Motor neuron (in vitro differentiated cells): Measurements from ENCODE around the gene SOCS4. TPM values are rescaled to one million over a fixed set of nuclear protein-coding genes. Genes with fewer than 3 reads are reported as not detected.
"Not testable (repeated sequence)": the region's sequence is repeated elsewhere in the genome, so short reads cannot be mapped to it uniquely, and the experiment has no call there.

ENCODE experiments used
- ATAC-seq, 8 experiments: fragments of 200-7000 bp; cut with Tn5 transposase; replicated peaks in 6 of 8; 2 replicates each; pipeline ENCODE4 v1.8.0; 2021; ENCODE audit warnings: mild to moderate bottlenecking in 8 of 8, moderate library complexity in 8 of 8
- H3K27ac ChIP-seq, 2 donors: fragments of 250-450 bp; sonication (Bioruptor Pico); 2 replicates each; pipeline ENCODE4 v1.9.0; 2021; ENCODE audit warnings: antibody characterized with exemption in 2 of 2, mild to moderate bottlenecking in 2 of 2, moderate library complexity in 1 of 2
- H3K4me1 ChIP-seq, 2 donors: fragments of 250-450 bp; sonication (Bioruptor Pico); replicated peaks in 1 of 2; 2 replicates each; pipeline ENCODE4 v1.6.1; 2021; ENCODE audit warnings: antibody characterized with exemption in 2 of 2, mild to moderate bottlenecking in 2 of 2, moderate library complexity in 1 of 2
- H3K4me3 ChIP-seq, 5 donors: fragments of 250-450 bp; sonication (Bioruptor Pico); 2 replicates each; pipeline ENCODE4 v1.9.0; 2021; ENCODE audit warnings: antibody characterized with exemption in 5 of 5, mild to moderate bottlenecking in 5 of 5, moderate library complexity in 4 of 5
- WGBS, 10 experiments: fragments of 450-650 bp; shearing (Covaris generic); methylation state at CpG; one replicate each; pipeline ENCODE4 v1.0.0; 2022; 5-methylcytosine and 5-hydroxymethylcytosine counted together
- in situ Hi-C, 9 experiments: fragments of 400-800 bp; cut with MboI; loops; one replicate each; pipeline ENCODE4 v1.15.0; 2021; ENCODE audit warnings: low sequenced_read_pairs in 9 of 9, low pct_unique_long_range_greater_than_20kb in 2 of 9; ENCODE audit not compliant: unreplicated experiment in 9 of 9
- total RNA-seq, 8 experiments: library from RNA; unstranded; fragments of 300-600 nt; gene quantifications; 2 replicates each; pipeline versions ENCODE4 v1.2.3 to v1.2.4, GENCODE V29; 2022

The SOCS4 gene, protein sequence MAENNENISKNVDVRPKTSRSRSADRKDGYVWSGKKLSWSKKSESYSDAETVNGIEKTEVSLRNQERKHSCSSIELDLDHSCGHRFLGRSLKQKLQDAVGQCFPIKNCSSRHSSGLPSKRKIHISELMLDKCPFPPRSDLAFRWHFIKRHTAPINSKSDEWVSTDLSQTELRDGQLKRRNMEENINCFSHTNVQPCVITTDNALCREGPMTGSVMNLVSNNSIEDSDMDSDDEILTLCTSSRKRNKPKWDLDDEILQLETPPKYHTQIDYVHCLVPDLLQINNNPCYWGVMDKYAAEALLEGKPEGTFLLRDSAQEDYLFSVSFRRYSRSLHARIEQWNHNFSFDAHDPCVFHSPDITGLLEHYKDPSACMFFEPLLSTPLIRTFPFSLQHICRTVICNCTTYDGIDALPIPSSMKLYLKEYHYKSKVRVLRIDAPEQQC
- 10 to 100 TPM; 19.6 to 32.4 (median 23.8) TPM for total RNA-seq

DNA sequence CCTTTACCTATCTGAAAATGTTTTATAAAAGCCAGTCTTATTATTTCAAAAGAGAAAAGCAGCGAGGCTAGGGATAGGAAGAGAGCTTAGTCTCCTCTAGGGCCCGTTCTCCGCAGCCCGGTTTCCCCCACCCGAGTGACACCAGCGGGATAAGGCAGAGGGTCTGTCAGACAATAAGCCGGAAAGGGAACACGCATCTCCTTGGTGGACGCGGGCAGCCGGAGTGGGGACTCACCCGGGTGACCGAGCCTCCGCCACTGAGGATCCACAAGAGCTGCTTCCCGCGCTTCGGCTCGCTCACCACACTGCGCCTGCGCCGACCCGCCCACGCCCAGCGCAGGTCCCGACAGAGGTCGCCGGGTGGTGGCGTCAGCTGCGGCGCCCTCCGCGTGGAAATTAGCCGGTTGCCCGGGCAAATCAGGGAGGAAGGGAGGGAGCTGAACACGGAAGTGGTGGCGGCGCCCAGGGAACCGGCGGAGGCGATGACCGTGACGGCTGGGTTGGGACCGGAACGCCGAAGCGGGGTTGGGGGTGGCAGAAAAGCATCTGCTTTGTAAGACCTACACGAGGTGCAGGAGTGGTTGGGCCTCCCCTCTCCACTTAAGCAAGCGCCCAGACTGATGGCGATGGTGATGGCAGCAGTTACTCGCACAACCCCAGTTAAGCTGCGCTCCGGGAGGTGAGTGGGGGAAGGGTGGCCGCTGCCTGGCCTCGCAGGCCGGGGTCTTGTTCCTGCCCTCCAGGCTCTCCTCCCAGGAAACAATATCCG is at the start of gene SOCS4, which contains the start of gene WDHD1:
SOCS4 (plus strand) TSS at position 444 of the 769 bp plus-strand sequence. CDS start 15,806 bp downstream, outside the sequence.
WDHD1 (minus strand) TSS at position 307 of the 769 bp plus-strand sequence. CDS start 312 bp downstream, outside the sequence.
- peak within 1 kb of the TSS; percentile 63 to 88 (median 75) for H3K4me3 ChIP-seq
- peak; percentile 94 to 97 (median 96) for ATAC-seq
- 0% methylated on average over 1 to 15 of the region's 56 CpGs; no CpG with 5 or more reads in 2 of the 10 experiments for WGBS, 10 experiments
- in situ Hi-C loops = no loop called here
- H3K4me1 ChIP-seq = peaks cover 22 to 36% of the 10 kb centered on the region in 2 donors
- peak within 1 kb of the TSS; percentile 74 to 84 for H3K27ac ChIP-seq

DNA sequence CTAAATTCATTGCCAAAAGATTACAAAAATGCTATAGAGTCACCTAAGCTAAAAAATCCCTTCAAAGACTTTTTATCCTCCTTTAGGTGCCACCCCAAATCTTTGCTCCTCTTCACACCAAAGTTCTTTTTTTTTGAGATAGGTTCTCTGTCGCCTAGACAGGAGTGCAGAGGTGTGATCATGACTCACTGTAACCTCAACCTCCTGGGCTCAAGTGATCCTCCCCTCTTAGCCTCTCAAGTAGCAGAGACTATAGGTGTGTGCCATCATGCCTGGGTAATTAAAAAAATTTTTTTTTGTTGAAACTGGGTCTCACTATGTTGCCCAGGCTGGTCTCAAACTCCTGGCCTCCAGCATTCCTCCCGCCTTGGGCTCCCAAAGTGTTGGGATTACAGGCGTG is 48.0 kb upstream of the SOCS4 start:
- Histone ChIP-seq H3K4me1 (no peaks in the 10 kb centered on the region), H3K4me3 (no peak overlapping the region), H3K27ac (no peak overlapping the region)
- WGBS, 10 experiments = 64 to 100% (median 80%) methylated on average over 1 to 3 of the region's 3 CpGs; no CpG with 5 or more reads in 1 of the 10 experiments
- in situ Hi-C loops = no loop called here
- ATAC-seq = no peak

DNA sequence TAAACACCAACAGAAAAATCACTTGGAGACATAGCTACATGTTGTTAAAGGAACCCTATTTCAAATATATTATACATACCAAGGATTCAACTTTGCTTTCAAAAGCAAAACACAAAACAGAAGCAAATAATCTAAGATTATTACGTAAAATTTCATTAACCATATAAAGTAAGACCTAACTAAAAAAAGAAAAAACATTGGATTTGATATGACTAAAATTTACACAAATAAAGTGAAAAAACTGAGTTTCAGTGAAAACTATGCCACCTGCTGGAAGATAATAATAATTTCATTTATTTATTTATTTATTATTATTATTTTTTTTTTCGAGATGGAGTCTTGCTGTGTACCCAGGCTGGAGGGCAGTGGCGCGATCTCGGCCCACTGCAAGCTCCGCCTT is 45.3 kb upstream of the SOCS4 start:
- ATAC-seq = no peak
- 73 to 100% (median 100%) methylated on average over 1 to 6 of the region's 6 CpGs for WGBS, 10 experiments
- in situ Hi-C loops = no loop called here
- H3K4me1 ChIP-seq = no peaks in the 10 kb centered on the region
- no peak overlapping the region for H3K4me3 ChIP-seq
- no peak overlapping the region for H3K27ac ChIP-seq

DNA sequence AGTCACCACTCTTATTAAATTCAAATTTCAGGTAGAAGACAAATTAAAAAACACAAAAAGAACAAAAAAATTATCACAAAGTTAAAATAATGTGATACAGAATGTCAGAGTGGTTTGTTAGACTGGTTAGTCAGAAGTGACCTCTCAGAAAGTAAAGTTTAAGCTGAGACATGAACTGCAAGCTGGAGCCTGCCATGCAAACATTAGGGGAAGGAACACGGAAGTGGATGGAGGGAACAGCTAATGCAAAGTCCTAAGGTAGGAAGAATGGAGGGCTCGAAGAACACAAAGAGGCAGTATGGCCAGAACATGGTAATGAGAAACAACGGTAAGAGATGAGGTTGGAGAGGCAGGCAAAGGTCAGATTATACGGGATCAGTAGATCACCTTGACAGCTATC is 41.9 kb upstream of the SOCS4 start:
- Histone ChIP-seq H3K4me1 (no peaks in the 10 kb centered on the region), H3K4me3 (no peak overlapping the region), H3K27ac (no peak overlapping the region)
- 90 to 100% (median 97%) methylated on average over 2 to 4 of the region's 4 CpGs for WGBS, 10 experiments
- no peak for ATAC-seq
- in situ Hi-C loops = no loop called here

DNA sequence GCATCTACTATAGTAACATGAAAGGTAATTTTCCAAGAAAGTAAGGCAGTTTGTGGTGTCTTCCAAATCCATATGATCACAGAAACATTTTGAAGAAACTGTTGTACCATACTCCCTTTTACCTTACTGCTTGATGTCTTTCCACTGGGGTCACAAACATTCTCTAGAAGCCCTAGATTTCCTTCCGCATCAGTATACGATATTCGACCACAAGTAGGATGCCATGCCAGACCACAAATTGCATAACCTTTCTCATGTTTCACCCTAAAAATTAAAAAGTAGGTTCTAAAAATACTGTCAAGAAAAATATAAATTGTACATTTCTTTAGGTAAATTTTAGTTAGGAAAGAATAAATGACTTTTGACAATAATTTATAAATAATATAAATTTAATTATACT is 26.7 kb upstream of the SOCS4 start:
- 53 to 100% (median 92%) methylated on average over 2 to 3 of the region's 3 CpGs; no CpG with 5 or more reads in 3 of the 10 experiments for WGBS, 10 experiments
- H3K4me1 ChIP-seq = no peaks in the 10 kb centered on the region
- H3K4me3 ChIP-seq = no peak overlapping the region
- H3K27ac ChIP-seq = no peak overlapping the region
- in situ Hi-C loops = no loop called here
- no peak for ATAC-seq

DNA sequence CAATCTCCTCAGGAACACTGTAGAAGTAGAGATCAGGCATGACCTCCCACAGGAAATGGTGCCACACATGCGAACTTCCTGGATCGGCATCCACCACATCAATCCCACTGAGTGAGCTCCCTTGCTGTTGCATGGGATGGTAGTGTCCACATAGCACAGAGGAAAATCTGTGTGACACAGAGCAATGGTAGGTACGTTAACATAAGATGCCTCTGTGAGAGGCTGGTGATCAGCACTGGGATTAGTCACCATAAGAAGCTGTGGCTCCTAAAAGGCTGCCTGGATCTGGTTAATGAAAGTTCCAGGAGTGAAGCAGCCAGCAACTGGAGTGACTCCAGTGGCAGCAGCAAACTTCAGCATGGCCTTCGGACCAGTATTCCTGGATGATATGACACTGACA is 22.0 kb upstream of the SOCS4 start:
- no peaks in the 10 kb centered on the region for H3K4me1 ChIP-seq
- 76 to 100% (median 92%) methylated on average over 1 to 3 of the region's 4 CpGs; no CpG with 5 or more reads in 4 of the 10 experiments for WGBS, 10 experiments
- no peak for ATAC-seq
- H3K4me3 ChIP-seq = no peak overlapping the region
- no peak overlapping the region for H3K27ac ChIP-seq
- in situ Hi-C loops = no loop called here

DNA sequence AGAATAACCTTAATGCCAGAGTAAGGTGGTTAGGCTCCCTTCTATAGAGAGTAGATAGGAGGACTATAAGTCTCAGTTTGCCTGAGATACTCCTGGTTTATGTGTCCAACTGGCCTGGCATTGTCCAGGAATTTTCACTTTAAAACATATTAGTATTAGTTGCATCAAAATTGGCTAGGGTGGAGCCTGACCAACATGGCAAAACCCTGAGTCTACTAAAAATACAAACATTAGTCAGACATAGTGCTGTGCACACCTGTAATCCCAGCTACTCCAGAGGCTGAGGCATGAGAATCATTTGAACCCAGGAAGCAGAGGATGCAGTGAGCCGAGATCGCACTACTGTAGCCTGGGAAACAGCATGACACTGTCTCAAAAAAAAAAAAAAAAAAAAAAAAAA is 12.0 kb upstream of the SOCS4 start:
- no peak for ATAC-seq
- in situ Hi-C loops = no loop called here
- 67 to 100% (median 94%) methylated on average over 1 to 2 of the region's 2 CpGs; no CpG with 5 or more reads in 6 of the 10 experiments for WGBS, 10 experiments
- H3K4me1 ChIP-seq = no peaks in the 10 kb centered on the region
- H3K4me3 ChIP-seq = no peak overlapping the region
- H3K27ac ChIP-seq = no peak overlapping the region

DNA sequence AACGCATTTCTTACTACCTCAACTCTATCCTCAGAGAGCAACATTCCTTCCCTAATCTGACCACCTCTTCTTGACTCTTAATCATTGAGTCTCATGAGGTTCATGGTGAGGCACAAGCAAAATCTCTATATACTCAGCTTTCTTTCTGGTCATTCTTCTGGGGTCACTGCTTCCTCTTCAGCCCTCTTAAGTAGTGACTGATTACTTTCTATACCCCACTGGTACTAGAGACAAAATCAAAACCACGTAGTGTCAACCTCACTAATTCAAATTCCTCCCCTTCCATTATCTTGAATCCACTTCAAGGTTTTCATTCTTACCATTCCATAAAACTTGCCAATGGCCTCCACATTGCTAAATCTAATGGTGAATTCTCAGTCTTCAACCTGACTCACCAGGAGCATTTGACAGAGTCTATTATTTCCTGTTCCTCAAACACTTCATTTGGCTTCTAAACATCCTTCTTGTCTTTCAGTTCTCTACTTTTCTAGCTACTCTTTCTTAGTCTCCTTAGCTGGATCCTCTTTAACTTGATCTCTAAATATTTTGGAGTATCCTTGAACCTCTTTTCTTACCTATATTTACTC is 7.0 kb upstream of the SOCS4 start:
- WGBS, 10 experiments = 78 to 100% (median 95%) methylated on average over 1 to 2 of the region's 2 CpGs; no CpG with 5 or more reads in 1 of the 10 experiments
- in situ Hi-C loops = no loop called here
- no peak for ATAC-seq

DNA sequence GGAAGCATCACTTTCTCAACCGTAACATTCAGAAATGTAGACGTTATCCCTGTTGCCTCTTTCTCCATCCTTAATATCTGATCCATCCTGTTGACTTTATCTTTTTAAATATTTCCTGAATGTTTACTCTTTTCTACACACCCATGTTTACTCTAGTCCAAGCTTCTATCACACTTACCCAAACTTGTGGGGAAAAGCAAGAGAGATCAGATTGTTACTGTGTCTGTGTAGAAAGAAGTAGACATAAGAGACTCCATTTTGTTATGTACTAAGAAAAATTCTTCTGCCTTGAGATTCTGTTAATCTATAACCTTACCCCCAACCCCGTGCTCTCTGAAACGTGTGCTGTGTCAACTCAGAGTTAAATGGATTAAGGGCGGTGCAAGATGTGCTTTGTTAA is 2.7 kb upstream of the SOCS4 start:
- Histone ChIP-seq H3K4me3 (peak overlapping the region in 1 of 5 donors; percentile 9), H3K4me1 (peaks cover 14 to 24% of the 10 kb centered on the region in 2 donors)
- WGBS, 10 experiments = 60 to 100% (median 86%) methylated on average over 1 to 2 of the region's 5 CpGs; no CpG with 5 or more reads in 3 of the 10 experiments
- ATAC-seq, in situ Hi-C loops, H3K27ac ChIP-seq: not testable (repeated sequence)

More for the DNA sequence above, 7.0 kb upstream of the SOCS4 start:
- H3K4me1 ChIP-seq = peaks cover 4 to 5% of the 10 kb centered on the region in 2 donors
- H3K4me3 ChIP-seq = no peak overlapping the region
- H3K27ac ChIP-seq = no peak overlapping the region

DNA sequence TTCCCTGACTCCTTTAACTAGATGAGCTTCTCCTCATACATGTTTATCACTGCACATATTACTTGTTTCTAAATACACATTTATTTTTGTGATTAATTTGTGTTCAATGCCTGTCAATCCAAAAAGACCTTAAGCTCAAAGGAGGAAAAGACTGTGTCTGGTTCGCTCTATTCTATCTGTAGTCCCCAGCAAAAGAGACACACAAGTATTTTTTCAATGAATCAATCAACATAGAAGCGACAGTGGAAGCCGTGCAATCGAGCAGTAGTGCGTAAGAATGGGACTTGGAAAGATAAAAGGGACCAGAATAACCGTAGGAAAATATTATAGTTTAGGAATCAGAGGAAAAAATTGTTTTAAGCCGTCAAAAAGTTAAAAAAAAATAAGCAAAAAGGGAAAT is 1.1 kb upstream of the SOCS4 start:
- Histone ChIP-seq H3K4me3 (peak overlapping the region; percentile 63 to 88 (median 75)), H3K4me1 (peaks cover 17 to 30% of the 10 kb centered on the region in 2 donors), H3K27ac (no peak overlapping the region)
- WGBS, 10 experiments = 0 to 43% (median 9%) methylated on average over 6 to 7 of the region's 7 CpGs
- in situ Hi-C loops = no loop called here
- ATAC-seq = no peak

DNA sequence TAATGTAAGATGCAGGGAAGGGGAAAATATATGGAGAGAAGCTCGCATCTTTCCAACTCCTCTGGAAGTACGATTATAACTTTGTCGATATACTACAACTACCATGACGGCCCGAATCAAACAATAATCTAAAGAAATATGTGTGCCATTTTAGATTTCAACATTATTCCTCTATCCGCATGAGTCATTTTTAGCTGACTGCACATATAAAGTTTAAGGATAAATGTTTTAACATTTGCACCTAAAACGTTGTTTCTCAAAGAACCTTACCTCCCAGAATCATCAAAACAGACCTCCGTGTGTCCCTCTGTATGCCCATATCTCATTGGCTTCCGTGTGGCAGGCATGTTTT is 619 bp upstream of the SOCS4 start:
- Histone ChIP-seq H3K4me3 (peak overlapping the region; percentile 63 to 88 (median 75)), H3K27ac (peak overlapping the region in 1 of 2 donors; percentile 30), H3K4me1 (peaks cover 19 to 35% of the 10 kb centered on the region in 2 donors)
- WGBS, 10 experiments = 0 to 4% (median 1%) methylated on average over 2 to 9 of the region's 9 CpGs
- ATAC-seq = no peak
- in situ Hi-C loops = no loop called here

DNA sequence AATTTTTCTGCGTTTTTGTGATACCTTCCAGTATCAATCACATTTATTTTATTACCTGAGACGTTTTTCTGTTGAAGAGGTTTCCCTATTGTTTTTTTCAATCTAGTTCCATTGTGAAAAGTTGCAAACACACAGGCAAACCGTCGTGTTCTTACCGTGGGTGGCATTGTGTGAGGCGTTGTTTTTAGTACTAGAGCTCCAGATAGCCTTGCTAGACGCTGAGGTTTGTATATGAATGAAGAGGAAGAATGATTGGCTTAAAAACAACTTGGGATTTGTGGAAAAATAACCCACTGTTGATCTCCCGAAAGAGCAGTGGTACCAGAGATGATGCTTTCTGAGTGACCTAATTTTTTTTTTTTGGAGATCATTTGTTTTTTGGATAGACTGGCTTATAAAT is 1.0 kb downstream of the SOCS4 start:
- ATAC-seq = no peak
- in situ Hi-C loops = no loop called here
- Histone ChIP-seq H3K4me3 (peak overlapping the region; percentile 63 to 88 (median 75)), H3K27ac (no peak overlapping the region), H3K4me1 (peaks cover 22 to 36% of the 10 kb centered on the region in 2 donors)
- WGBS, 10 experiments = 0 to 4% (median 0%) methylated on average over 1 to 8 of the region's 8 CpGs

DNA sequence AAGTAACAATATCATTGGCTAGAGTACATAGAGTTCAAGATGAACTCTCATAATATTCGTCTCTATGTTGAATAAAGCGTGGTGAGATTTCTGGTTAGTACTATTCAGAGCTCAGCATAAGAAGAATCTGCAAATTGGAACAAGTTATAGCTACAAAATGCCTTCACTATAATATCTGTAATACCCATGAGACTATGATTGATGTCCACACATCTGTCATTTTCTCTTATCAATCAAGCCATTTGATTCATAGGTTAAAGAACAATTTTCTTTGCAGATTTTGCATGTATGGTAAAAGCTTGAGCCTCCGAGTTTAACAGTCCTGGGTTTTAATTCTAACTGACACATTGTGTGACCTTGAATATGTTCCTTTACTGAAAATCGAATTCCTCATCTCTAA is 1.4 kb downstream of the SOCS4 start:
- no peak overlapping the region for H3K27ac ChIP-seq
- ATAC-seq = no peak
- peaks cover 22 to 36% of the 10 kb centered on the region in 2 donors for H3K4me1 ChIP-seq
- H3K4me3 ChIP-seq = peak overlapping the region; percentile 63 to 88 (median 75)
- in situ Hi-C loops = no loop called here
- WGBS, 10 experiments = 0 to 43% (median 25%) methylated on average over 1 to 4 of the region's 4 CpGs; no CpG with 5 or more reads in 2 of the 10 experiments
